Posterior cingulate gyrus (tissue), 11 donors: ENCODE data around the gene NEK10.

Source experiments
- DNase-seq, 10 donors: peaks; one replicate each; pipeline versions ENCODE4 v3.0.0 to v3.0.0-alpha.2; 2020 to 2021; ENCODE audit warnings: mixed read lengths in 3 of 10
- intact Hi-C: fragments of 100-400 bp; cut with DNase I; formaldehyde crosslinking; loops from one replicate; pipeline ENCODE4 v1.15.1; 2023

Gene NEK10

GRCh38 chr3:27271890-27272289, 97.3 kb downstream of the NEK10 start:
- intact Hi-C loops: no loop called here
- no peak for DNase-seq

- intact Hi-C loops: no loop called here
- DNase-seq: no peak
These were observed 114.3 kb downstream of the NEK10 start for GRCh38 chr3:27254896-27255295.

GRCh38 chr3:27253831-27254230, 115.4 kb downstream of the NEK10 start:
- DNase-seq: peak in 6 of 10 donors; percentile 4 to 82 (median 38)
- intact Hi-C loops: no loop called here

GRCh38 chr3:27253391-27253790, 115.8 kb downstream of the NEK10 start:
- intact Hi-C loops: no loop called here
- DNase-seq: no peak

- intact Hi-C loops: no loop called here
- DNase-seq: no peak
These were observed 116.5 kb downstream of the NEK10 start for GRCh38 chr3:27252646-27253045.

GRCh38 chr3:27244374-27244773, 124.8 kb downstream of the NEK10 start:
- no peak for DNase-seq
- intact Hi-C loops: no loop called here

- DNase-seq: no peak
- intact Hi-C loops: no loop called here
These were observed 129.2 kb downstream of the NEK10 start for GRCh38 chr3:27239951-27240350.

GRCh38 chr3:27228805-27229204, 140.4 kb downstream of the NEK10 start:
- DNase-seq: no peak
- intact Hi-C loops: no loop called here

- intact Hi-C loops: no loop called here
- DNase-seq: peak in 8 of 10 donors; percentile 35 to 90 (median 65)
These were observed 145.0 kb downstream of the NEK10 start for GRCh38 chr3:27224197-27224596.

GRCh38 chr3:27221264-27221932, 147.8 kb downstream of the NEK10 start:
- intact Hi-C loops: no loop called here
- no peak for DNase-seq

- DNase-seq: no peak
- intact Hi-C loops: no loop called here
These were observed 149.0 kb downstream of the NEK10 start for GRCh38 chr3:27220166-27220565.

- DNase-seq: no peak
- intact Hi-C loops: no loop called here
These were observed 149.9 kb downstream of the NEK10 start for GRCh38 chr3:27219127-27219845.

GRCh38 chr3:27216955-27217552, 152.1 kb downstream of the NEK10 start:
- no peak for DNase-seq
- intact Hi-C loops: no loop called here

GRCh38 chr3:27216295-27216855, 152.8 kb downstream of the NEK10 start:
- DNase-seq: no peak
- intact Hi-C loops: no loop called here

GRCh38 chr3:27213450-27213849, 155.7 kb downstream of the NEK10 start:
- no peak for DNase-seq
- intact Hi-C loops: no loop called here

- no peak for DNase-seq
- intact Hi-C loops: no loop called here
These were observed 159.4 kb downstream of the NEK10 start for GRCh38 chr3:27209617-27210264.

GRCh38 chr3:27208961-27209616, 160.1 kb downstream of the NEK10 start:
- intact Hi-C loops: no loop called here
- peak in 1 of 10 donors; percentile 4 for DNase-seq

GRCh38 chr3:27202959-27203358, 166.2 kb downstream of the NEK10 start:
- intact Hi-C loops: no loop called here
- no peak for DNase-seq

GRCh38 chr3:27201492-27201891, 167.7 kb downstream of the NEK10 start:
- intact Hi-C loops: no loop called here
- no peak for DNase-seq

- no peak for DNase-seq
- intact Hi-C loops: no loop called here
These were observed 168.3 kb downstream of the NEK10 start for GRCh38 chr3:27200721-27201489.
